Liver (tissue), 9 donors: ENCODE results near the gene KLF4. TPM values are rescaled to one million over a fixed set of nuclear protein-coding genes. Genes with fewer than 3 reads are reported as not detected.

ENCODE experiments used
- DNase-seq: peaks from one replicate; pipeline ENCODE4 v3.0.0-alpha.2; 2017; ENCODE audit warnings: low spot score
- H3K27ac ChIP-seq, 2 donors: one replicate each; pipeline ENCODE4 v1.7.0; 2013; ENCODE audit warnings: inconsistent platforms in 2 of 2, low read length in 2 of 2, control low read depth in 1 of 2, low read depth in 1 of 2, mild to moderate bottlenecking in 1 of 2
- H3K27me3 ChIP-seq, 4 donors: one replicate each; pipeline versions ENCODE4 v1.6.1 to v1.7.0; 2013; ENCODE audit warnings: low read length in 3 of 4, inconsistent platforms in 1 of 4, mild to moderate bottlenecking in 1 of 4, moderate library complexity in 1 of 4; ENCODE audit not compliant: control insufficient read depth in 4 of 4, insufficient read depth in 4 of 4
- H3K36me3 ChIP-seq, 4 donors: one replicate each; pipeline versions ENCODE4 v1.6.1 to v1.7.0; 2013; ENCODE audit warnings: low read length in 3 of 4, mild to moderate bottlenecking in 3 of 4, low read depth in 1 of 4, moderate library complexity in 1 of 4; ENCODE audit not compliant: control insufficient read depth in 4 of 4, insufficient read depth in 3 of 4
- H3K4me1 ChIP-seq, 4 donors: one replicate each; pipeline versions ENCODE4 v1.6.1 to v1.7.0; 2013; ENCODE audit warnings: low read length in 3 of 4, mild to moderate bottlenecking in 3 of 4, moderate library complexity in 1 of 4; ENCODE audit not compliant: control insufficient read depth in 4 of 4, insufficient read depth in 4 of 4
- H3K4me3 ChIP-seq, 3 donors: one replicate each; pipeline versions ENCODE4 v1.6.1 to v1.7.0; 2013; ENCODE audit warnings: low read length in 3 of 3, control low read depth in 1 of 3, low read depth in 1 of 3, mild to moderate bottlenecking in 1 of 3
- H3K9ac ChIP-seq, 2 donors: one replicate each; pipeline ENCODE4 v1.7.0; 2013; ENCODE audit warnings: low read length in 2 of 2, mild to moderate bottlenecking in 2 of 2, moderate library complexity in 2 of 2, control low read depth in 1 of 2, low read depth in 1 of 2
- H3K9me3 ChIP-seq, 4 donors: one replicate each; pipeline versions ENCODE4 v1.6.1 to v1.7.0; 2013; ENCODE audit warnings: low read length in 3 of 4; ENCODE audit not compliant: control insufficient read depth in 4 of 4
- EGR1 ChIP-seq, 2 donors: IDR thresholded peaks; 2 replicates each; pipeline ENCODE4 v1.6.1; 2016 to 2018; ENCODE audit warnings: antibody characterized with exemption in 2 of 2, low read depth in 2 of 2
- FOXA1 ChIP-seq: IDR thresholded peaks from 2 replicates; pipeline ENCODE4 v1.6.1; 2016; ENCODE audit warnings: antibody characterized with exemption
- FOXA2 ChIP-seq: IDR thresholded peaks from 2 replicates; pipeline ENCODE4 v1.6.1; 2016; ENCODE audit warnings: antibody characterized with exemption
- GABPA ChIP-seq, 2 donors: IDR thresholded peaks in 1 of 2; conservative IDR thresholded peaks in 1 of 2; 2 replicates each; pipeline ENCODE4 v1.6.1; 2016; ENCODE audit warnings: antibody characterized with exemption in 2 of 2, mild to moderate bottlenecking in 1 of 2, moderate library complexity in 1 of 2
- HNF4A ChIP-seq, 2 donors: conservative IDR thresholded peaks; 2 replicates each; pipeline ENCODE4 v1.6.1; 2016; ENCODE audit warnings: antibody characterized with exemption in 2 of 2, mild to moderate bottlenecking in 2 of 2
- HNF4G ChIP-seq: IDR thresholded peaks from 2 replicates; pipeline ENCODE4 v1.6.1; 2016; ENCODE audit warnings: antibody characterized with exemption
- NR2F2 ChIP-seq: IDR thresholded peaks from 2 replicates; pipeline ENCODE4 v1.6.1; 2016; ENCODE audit warnings: antibody characterized with exemption
- REST ChIP-seq: IDR thresholded peaks from 2 replicates; pipeline ENCODE4 v1.6.1; 2016; ENCODE audit warnings: antibody characterized with exemption, mild to moderate bottlenecking
- RXRA ChIP-seq, 2 donors: IDR thresholded peaks; 2 replicates each; pipeline ENCODE4 v1.6.1; 2017 to 2018; ENCODE audit warnings: antibody characterized with exemption in 2 of 2, mild to moderate bottlenecking in 1 of 2
- SP1 ChIP-seq: IDR thresholded peaks from 2 replicates; pipeline ENCODE4 v1.6.1; 2018; ENCODE audit warnings: antibody characterized with exemption, mild to moderate bottlenecking
- TAF1 ChIP-seq: conservative IDR thresholded peaks from 2 replicates; pipeline ENCODE4 v1.6.1; 2016; ENCODE audit warnings: antibody characterized with exemption, mild to moderate bottlenecking
- ZBTB33 ChIP-seq: IDR thresholded peaks from 2 replicates; pipeline ENCODE4 v1.6.1; 2016; ENCODE audit warnings: antibody characterized with exemption
- WGBS: extraction: QIAGEN DNeasy Blood & Tissue Kit; methylation state at CpG from one replicate; pipeline ENCODE4 v1.1.7; 2013; 5-methylcytosine and 5-hydroxymethylcytosine counted together
- polyA plus RNA-seq, 2 donors: library from polyadenylated mRNA; stranded (reverse) in 1 of 2; unstranded in 1 of 2; fragments of 200-250 nt in 1 of 2; fragments of >200 nt in 1 of 2; fragmentation: Nextera tagmentation in 1 of 2; extraction: Ambion mirVana in 1 of 2; gene quantifications; one replicate each; pipeline versions ENCODE4 v1.2.1 to v1.2.3, GENCODE V29; 2013 to 2015
- total RNA-seq, 2 donors: library from RNA; depleted of rRNA; stranded (reverse); fragments of >200 nt; gene quantifications; one replicate each; pipeline ENCODE4 v1.2.3, GENCODE V29; 2014
- TF ChIP-seq, protein P1 (sequence below): fragments of 150-350 bp; IDR thresholded peaks from 2 replicates; pipeline ENCODE4 v1.5.1; 2017; ENCODE audit warnings: improper control_type of control experiment, low read depth, low read length; ENCODE audit not compliant: missing input control
- donor health status: healthy.
- donor health status: healthy.
- donor health status: healthy.
- donor health status: healthy.
- donor health status: healthy.

The KLF4 gene
- total and polyA plus RNA-seq, 4 donors: 1.1 to 7.4 (median 3.2) TPM

- Histone ChIP-seq H3K9ac (no peak overlapping the region), H3K27me3 (no peaks in the 10 kb centered on the region), H3K4me1 (no peaks in the 10 kb centered on the region), H3K9me3 (no peaks in the 10 kb centered on the region), H3K36me3 (no peaks in the 10 kb centered on the region), H3K4me3 (no peak overlapping the region), H3K27ac (no peak overlapping the region)
- TF ChIP-seq FOXA1 (no peak), HNF4A (conservative IDR thresholded peaks at IDR 0.05) (no peak), NR2F2 (no peak)
- DNase-seq: no peak
- WGBS: 87% methylated on average over 4 of the region's 4 CpGs
Measured at GRCh38 chr9:107447081-107447480, 42.5 kb downstream of the KLF4 start.

DNA sequence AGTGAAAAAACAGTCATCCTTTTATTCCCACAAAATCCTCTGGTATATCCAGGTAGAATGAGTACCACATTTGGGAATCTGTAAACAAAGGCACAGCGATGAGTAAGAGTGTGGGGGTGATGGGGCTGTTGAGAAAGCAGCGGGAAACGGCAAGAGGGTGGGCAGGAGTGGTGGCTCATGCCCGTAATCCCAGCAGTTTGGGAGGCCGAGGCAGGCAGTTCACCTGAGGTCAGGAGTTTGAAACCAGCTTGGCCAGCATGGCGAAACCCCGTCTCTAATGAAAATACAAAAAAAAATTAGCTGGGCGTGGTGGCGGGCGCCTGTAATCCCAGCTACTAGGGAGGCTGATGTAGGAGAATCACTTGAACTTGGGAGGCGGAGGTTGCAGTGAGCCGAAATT is 43.1 kb downstream of the KLF4 start:
- Histone ChIP-seq H3K4me1 (no peaks in the 10 kb centered on the region), H3K9ac (no peak overlapping the region), H3K9me3 (no peaks in the 10 kb centered on the region), H3K4me3 (no peak overlapping the region), H3K27me3 (no peaks in the 10 kb centered on the region), H3K36me3 (no peaks in the 10 kb centered on the region), H3K27ac (no peak overlapping the region)
- WGBS: 94% methylated on average over 12 of the region's 12 CpGs
- TF ChIP-seq ZBTB33: no peak
- TF ChIP-seq REST: no peak
- TF ChIP-seq, protein P1, sequence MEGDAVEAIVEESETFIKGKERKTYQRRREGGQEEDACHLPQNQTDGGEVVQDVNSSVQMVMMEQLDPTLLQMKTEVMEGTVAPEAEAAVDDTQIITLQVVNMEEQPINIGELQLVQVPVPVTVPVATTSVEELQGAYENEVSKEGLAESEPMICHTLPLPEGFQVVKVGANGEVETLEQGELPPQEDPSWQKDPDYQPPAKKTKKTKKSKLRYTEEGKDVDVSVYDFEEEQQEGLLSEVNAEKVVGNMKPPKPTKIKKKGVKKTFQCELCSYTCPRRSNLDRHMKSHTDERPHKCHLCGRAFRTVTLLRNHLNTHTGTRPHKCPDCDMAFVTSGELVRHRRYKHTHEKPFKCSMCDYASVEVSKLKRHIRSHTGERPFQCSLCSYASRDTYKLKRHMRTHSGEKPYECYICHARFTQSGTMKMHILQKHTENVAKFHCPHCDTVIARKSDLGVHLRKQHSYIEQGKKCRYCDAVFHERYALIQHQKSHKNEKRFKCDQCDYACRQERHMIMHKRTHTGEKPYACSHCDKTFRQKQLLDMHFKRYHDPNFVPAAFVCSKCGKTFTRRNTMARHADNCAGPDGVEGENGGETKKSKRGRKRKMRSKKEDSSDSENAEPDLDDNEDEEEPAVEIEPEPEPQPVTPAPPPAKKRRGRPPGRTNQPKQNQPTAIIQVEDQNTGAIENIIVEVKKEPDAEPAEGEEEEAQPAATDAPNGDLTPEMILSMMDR: no peak
- no peak for TF ChIP-seq FOXA2
- no peak for TF ChIP-seq EGR1 (IDR thresholded peaks at IDR 0.05; ENCODE audit: low read depth in 2 of 2)
- TF ChIP-seq HNF4G: no peak
- TF ChIP-seq TAF1: no peak
- no peak for TF ChIP-seq FOXA1
- no peak for TF ChIP-seq GABPA (IDR thresholded peaks at IDR 0.05 in 1 of 2, conservative IDR thresholded peaks at IDR 0.05 in 1 of 2)
- no peak for TF ChIP-seq SP1
- no peak for TF ChIP-seq HNF4A (conservative IDR thresholded peaks at IDR 0.05)
- no peak for TF ChIP-seq RXRA (IDR thresholded peaks at IDR 0.05)
- no peak for DNase-seq
